ENCODE results near the gene SPEF2. TPM values are rescaled to one million over a fixed set of nuclear protein-coding genes. Genes with fewer than 3 reads are reported as not detected.

Gene SPEF2
- total and polyA plus RNA-seq, 8 donors = 1.5 to 25.4 (median 3.8) TPM

DNA sequence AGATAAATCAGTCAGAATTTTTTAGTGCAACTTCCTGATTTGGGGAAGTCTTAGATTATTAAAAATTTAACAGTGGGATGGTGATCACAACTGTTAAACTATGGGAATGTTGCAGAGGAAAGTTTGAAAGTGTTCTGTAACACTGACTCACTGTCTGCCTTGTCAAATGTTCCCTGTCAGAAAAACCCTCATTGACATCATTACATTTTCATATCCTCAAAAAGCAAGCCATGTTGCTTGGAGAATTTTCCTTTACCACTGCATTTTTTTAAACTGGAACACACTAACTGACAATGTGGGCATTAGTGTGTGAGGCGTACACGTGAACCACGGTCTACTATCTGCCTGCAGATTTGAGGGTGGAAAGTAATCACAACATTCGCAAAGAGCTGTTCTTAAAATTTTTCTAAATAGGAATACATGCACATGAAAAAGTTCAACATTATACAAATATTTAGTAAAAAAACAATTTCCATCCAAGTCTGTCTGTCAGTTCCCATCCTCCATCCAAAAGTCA is 210.5 kb downstream of the SPEF2 start:
- H3K4me1 ChIP-seq = no peaks in the 10 kb centered on the region
- no peaks in the 10 kb centered on the region for H3K36me3 ChIP-seq
- H3K4me3 ChIP-seq = no peak overlapping the region
- no peaks in the 10 kb centered on the region for H3K9me3 ChIP-seq
- TF ChIP-seq POLR2A (IDR thresholded peaks at IDR 0.05) = no peak
- TF ChIP-seq, protein P1, sequence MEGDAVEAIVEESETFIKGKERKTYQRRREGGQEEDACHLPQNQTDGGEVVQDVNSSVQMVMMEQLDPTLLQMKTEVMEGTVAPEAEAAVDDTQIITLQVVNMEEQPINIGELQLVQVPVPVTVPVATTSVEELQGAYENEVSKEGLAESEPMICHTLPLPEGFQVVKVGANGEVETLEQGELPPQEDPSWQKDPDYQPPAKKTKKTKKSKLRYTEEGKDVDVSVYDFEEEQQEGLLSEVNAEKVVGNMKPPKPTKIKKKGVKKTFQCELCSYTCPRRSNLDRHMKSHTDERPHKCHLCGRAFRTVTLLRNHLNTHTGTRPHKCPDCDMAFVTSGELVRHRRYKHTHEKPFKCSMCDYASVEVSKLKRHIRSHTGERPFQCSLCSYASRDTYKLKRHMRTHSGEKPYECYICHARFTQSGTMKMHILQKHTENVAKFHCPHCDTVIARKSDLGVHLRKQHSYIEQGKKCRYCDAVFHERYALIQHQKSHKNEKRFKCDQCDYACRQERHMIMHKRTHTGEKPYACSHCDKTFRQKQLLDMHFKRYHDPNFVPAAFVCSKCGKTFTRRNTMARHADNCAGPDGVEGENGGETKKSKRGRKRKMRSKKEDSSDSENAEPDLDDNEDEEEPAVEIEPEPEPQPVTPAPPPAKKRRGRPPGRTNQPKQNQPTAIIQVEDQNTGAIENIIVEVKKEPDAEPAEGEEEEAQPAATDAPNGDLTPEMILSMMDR (IDR thresholded peaks at IDR 0.05) = no peak
- TF ChIP-seq POLR2AphosphoS5 (IDR thresholded peaks at IDR 0.05) = no peak
- TF ChIP-seq EP300 (IDR thresholded peaks at IDR 0.05) = no peak
- no peak for DNase-seq
- intact Hi-C loops (cut with DNase I; ENCODE audit: low total_unique reads) = no loop called here
- 69 to 91% (median 79%) methylated on average over 4 of the region's 4 CpGs for WGBS, 5 donors
- H3K27ac ChIP-seq = no peak overlapping the region
- H3K27me3 ChIP-seq = peaks cover 0 to 6% (median 0%) of the 10 kb centered on the region in 3 donors

DNA sequence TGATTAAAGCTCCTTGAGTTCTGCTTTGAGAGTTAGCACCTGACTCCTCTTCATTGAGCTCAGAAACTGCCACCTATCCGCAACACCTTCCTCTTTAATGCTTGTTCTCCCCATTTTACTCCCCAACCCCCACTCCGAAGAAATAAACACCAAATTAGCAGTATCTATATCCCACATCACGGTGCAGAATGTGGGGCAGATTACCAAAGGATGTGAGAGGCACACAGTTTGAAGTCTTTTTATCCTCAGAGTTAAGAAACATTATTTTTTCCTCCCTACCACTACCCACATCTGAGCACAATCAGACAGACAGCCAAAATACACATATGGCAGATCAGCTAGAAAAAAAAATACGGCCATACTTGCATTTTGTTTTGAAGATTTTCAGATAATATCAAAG is 212.9 kb downstream of the SPEF2 start:
- Histone ChIP-seq H3K27me3 (peaks cover 0 to 1% (median 0%) of the 10 kb centered on the region in 3 donors), H3K9me3 (no peaks in the 10 kb centered on the region), H3K4me3 (no peak overlapping the region), H3K36me3 (no peaks in the 10 kb centered on the region), H3K27ac (no peak overlapping the region), H3K4me1 (no peaks in the 10 kb centered on the region)
- TF ChIP-seq POLR2AphosphoS5 (IDR thresholded peaks at IDR 0.05) = no peak
- DNase-seq = peak in 1 of 2 donors; percentile 29
- intact Hi-C loops (cut with DNase I; ENCODE audit: low total_unique reads) = no loop called here
- WGBS, 5 donors = 62 to 73% (median 63%) methylated on average over 4 of the region's 4 CpGs

DNA sequence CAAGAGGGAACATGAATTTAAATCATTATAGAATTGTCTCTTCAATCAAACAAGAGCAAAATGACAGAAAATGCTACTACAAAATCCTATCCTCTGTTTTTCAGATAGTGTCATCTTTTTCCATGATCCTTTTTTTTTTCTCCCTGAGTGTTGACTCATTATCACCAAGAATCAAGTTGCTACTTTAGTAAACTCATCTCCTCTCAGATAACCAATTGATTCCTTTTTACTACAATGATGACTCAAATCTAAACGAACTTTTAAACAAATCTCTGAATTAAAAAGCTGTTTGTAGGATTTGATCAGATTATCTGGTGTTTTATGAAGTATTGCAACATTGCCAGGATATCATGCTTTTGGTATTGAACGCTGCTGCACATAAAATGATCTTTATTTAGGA is 215.1 kb downstream of the SPEF2 start:
- 53 to 70% (median 63%) methylated on average over 2 of the region's 2 CpGs for WGBS, 5 donors
- Histone ChIP-seq H3K4me3 (no peak overlapping the region), H3K9me3 (no peaks in the 10 kb centered on the region), H3K36me3 (no peaks in the 10 kb centered on the region), H3K27ac (no peak overlapping the region), H3K27me3 (no peaks in the 10 kb centered on the region), H3K4me1 (no peaks in the 10 kb centered on the region)
- no peak for DNase-seq
- TF ChIP-seq POLR2AphosphoS5 (IDR thresholded peaks at IDR 0.05) (no peak), EP300 (IDR thresholded peaks at IDR 0.05) (no peak), POLR2A (IDR thresholded peaks at IDR 0.05) (no peak)
- TF ChIP-seq, protein P1 (IDR thresholded peaks at IDR 0.05) = no peak
- intact Hi-C loops (cut with DNase I; ENCODE audit: low total_unique reads) = no loop called here

DNA sequence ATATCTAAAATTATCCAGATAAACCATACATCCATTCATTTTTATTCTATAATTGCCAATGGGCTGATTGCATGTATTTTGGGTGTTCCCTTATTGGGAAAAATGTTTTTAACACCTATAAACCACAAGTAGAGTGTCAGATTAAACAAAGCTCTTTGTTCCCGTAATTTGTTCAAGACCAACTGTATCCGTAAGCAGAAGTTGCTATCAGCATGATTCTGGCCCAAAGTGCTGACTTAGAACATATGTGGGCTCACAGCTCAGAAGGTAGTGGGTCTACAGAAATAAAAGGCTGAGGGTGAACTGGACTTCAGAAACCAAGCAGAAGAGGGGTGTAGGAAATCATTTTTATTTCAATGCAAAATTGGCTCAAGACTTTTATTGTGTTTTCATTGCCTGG is 215.6 kb downstream of the SPEF2 start:
- no peak for DNase-seq
- WGBS, 5 donors = 79 to 86% (median 82%) methylated on average over 2 of the region's 2 CpGs
- H3K27me3 ChIP-seq = no peaks in the 10 kb centered on the region
- no peak overlapping the region for H3K4me3 ChIP-seq
- H3K9me3 ChIP-seq = no peaks in the 10 kb centered on the region
- no peak overlapping the region for H3K27ac ChIP-seq
- intact Hi-C loops (cut with DNase I; ENCODE audit: low total_unique reads) = no loop called here
- no peaks in the 10 kb centered on the region for H3K4me1 ChIP-seq
- H3K36me3 ChIP-seq = no peaks in the 10 kb centered on the region
- no peak for TF ChIP-seq POLR2AphosphoS5 (IDR thresholded peaks at IDR 0.05)
- TF ChIP-seq, protein P1 (IDR thresholded peaks at IDR 0.05) = no peak
- no peak for TF ChIP-seq POLR2A (IDR thresholded peaks at IDR 0.05)
- no peak for TF ChIP-seq EP300 (IDR thresholded peaks at IDR 0.05)
